CD1c-positive myeloid dendritic cell (primary cell): ENCODE results near the gene TMEM258.

Experiments
- DNase-seq: peaks from one replicate; pipeline ENCODE4 v3.0.0-alpha.2; 2016; ENCODE audit errors: extremely low spot score

The TMEM258 gene

GRCh38 chr11:61776561-61777075, 15.8 kb downstream of the TMEM258 start:
- DNase-seq: peak; percentile 78

GRCh38 chr11:61775606-61776554, 16.5 kb downstream of the TMEM258 start:
- no peak for DNase-seq

GRCh38 chr11:61775106-61775505, 17.3 kb downstream of the TMEM258 start:
- DNase-seq: no peak

- DNase-seq: no peak
Measured at GRCh38 chr11:61774411-61774810, 18.0 kb downstream of the TMEM258 start.

GRCh38 chr11:61773809-61774208, 18.6 kb downstream of the TMEM258 start:
- no peak for DNase-seq

GRCh38 chr11:61773356-61773755, 19.0 kb downstream of the TMEM258 start:
- no peak for DNase-seq

- DNase-seq: no peak
Measured at GRCh38 chr11:61771985-61772455, 20.4 kb downstream of the TMEM258 start.

- DNase-seq: peak; percentile 12
Measured at GRCh38 chr11:61771195-61771894, 21.1 kb downstream of the TMEM258 start.

GRCh38 chr11:61769946-61770683, 22.3 kb downstream of the TMEM258 start:
- no peak for DNase-seq

- no peak for DNase-seq
Measured at GRCh38 chr11:61769169-61769920, 23.1 kb downstream of the TMEM258 start.

GRCh38 chr11:61768376-61769076, 23.9 kb downstream of the TMEM258 start:
- DNase-seq: no peak

GRCh38 chr11:61766353-61766841, 26.0 kb downstream of the TMEM258 start:
- no peak for DNase-seq

GRCh38 chr11:61765550-61766253, 26.7 kb downstream of the TMEM258 start:
- DNase-seq: no peak

- no peak for DNase-seq
Measured at GRCh38 chr11:61764606-61765260, 27.7 kb downstream of the TMEM258 start.

- DNase-seq: no peak
Measured at GRCh38 chr11:61763930-61764605, 28.3 kb downstream of the TMEM258 start.

GRCh38 chr11:61762798-61763197, 29.6 kb downstream of the TMEM258 start:
- DNase-seq: no peak

GRCh38 chr11:61762223-61762615, 30.2 kb downstream of the TMEM258 start:
- no peak for DNase-seq

GRCh38 chr11:61761440-61762222, 30.8 kb downstream of the TMEM258 start:
- peak; percentile 18 for DNase-seq
